ENCODE measurements around the gene RNF111. TPM values are rescaled to one million over a fixed set of nuclear protein-coding genes. Genes with fewer than 3 reads are reported as not detected.

Gene RNF111
- total and polyA plus RNA-seq, 9 of the 15 experiments (the other 6 are each of a cell fraction or from before 2014, with no cell fraction given) = 7.9 to 26.0 (median 14.4) TPM

DNA sequence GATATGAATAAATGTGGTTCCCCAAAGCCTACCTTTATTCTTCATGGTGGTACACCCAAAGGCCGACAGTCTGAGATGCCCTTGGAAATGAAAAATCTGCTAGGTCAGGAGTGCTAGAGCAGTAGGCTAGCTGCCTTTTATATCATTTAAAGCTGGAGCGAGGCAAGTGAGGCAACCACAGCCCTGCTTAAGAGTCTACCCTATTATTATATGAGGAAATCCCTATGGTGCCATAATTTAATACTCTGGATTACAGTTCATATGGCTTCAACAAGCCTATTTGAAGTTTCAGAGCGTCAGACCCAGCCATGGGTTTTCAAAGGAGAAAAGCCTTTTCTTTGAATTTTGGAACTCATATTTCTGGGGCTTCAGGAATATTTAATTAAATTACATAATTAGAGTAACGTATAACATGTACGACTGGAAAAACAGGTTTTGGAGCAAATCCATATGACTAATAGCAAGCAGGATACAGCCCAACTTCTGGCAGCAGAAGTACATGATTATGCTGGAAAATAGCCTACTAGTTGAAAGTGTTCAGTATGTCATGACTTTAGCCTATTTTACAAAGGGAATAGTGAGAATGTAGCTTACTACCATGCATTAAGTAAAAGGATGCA is 36.0 kb upstream of the RNF111 start (continued):
- TF ChIP-seq, protein P1, sequence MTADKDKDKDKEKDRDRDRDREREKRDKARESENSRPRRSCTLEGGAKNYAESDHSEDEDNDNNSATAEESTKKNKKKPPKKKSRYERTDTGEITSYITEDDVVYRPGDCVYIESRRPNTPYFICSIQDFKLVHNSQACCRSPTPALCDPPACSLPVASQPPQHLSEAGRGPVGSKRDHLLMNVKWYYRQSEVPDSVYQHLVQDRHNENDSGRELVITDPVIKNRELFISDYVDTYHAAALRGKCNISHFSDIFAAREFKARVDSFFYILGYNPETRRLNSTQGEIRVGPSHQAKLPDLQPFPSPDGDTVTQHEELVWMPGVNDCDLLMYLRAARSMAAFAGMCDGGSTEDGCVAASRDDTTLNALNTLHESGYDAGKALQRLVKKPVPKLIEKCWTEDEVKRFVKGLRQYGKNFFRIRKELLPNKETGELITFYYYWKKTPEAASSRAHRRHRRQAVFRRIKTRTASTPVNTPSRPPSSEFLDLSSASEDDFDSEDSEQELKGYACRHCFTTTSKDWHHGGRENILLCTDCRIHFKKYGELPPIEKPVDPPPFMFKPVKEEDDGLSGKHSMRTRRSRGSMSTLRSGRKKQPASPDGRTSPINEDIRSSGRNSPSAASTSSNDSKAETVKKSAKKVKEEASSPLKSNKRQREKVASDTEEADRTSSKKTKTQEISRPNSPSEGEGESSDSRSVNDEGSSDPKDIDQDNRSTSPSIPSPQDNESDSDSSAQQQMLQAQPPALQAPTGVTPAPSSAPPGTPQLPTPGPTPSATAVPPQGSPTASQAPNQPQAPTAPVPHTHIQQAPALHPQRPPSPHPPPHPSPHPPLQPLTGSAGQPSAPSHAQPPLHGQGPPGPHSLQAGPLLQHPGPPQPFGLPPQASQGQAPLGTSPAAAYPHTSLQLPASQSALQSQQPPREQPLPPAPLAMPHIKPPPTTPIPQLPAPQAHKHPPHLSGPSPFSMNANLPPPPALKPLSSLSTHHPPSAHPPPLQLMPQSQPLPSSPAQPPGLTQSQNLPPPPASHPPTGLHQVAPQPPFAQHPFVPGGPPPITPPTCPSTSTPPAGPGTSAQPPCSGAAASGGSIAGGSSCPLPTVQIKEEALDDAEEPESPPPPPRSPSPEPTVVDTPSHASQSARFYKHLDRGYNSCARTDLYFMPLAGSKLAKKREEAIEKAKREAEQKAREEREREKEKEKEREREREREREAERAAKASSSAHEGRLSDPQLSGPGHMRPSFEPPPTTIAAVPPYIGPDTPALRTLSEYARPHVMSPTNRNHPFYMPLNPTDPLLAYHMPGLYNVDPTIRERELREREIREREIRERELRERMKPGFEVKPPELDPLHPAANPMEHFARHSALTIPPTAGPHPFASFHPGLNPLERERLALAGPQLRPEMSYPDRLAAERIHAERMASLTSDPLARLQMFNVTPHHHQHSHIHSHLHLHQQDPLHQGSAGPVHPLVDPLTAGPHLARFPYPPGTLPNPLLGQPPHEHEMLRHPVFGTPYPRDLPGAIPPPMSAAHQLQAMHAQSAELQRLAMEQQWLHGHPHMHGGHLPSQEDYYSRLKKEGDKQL (CRISPR knock-in tag; IDR thresholded peaks at IDR 0.05; ENCODE audit: borderline replicate concordance) = no peak
- TF ChIP-seq MYNN (IDR thresholded peaks at IDR 0.05) (no peak), MYNN (CRISPR knock-in tag; IDR thresholded peaks at IDR 0.05) (no peak), MAFF (IDR thresholded peaks at IDR 0.05; ENCODE audit: low read length) (no peak), HLTF (IDR thresholded peaks at IDR 0.05) (no peak), ZBTB1 (CRISPR knock-in tag; IDR thresholded peaks at IDR 0.05; ENCODE audit: borderline replicate concordance, low read depth) (no peak), ZNF263 (CRISPR knock-in tag; IDR thresholded peaks at IDR 0.05; ENCODE audit: borderline replicate concordance) (no peak), ARNT (IDR thresholded peaks at IDR 0.05) (no peak), NR4A1 (CRISPR knock-in tag; IDR thresholded peaks at IDR 0.05) (no peak), NR4A1 (tag; IDR thresholded peaks at IDR 0.05) (no peak), GTF2F1 (IDR thresholded peaks at IDR 0.05; ENCODE audit: low read depth, low read length) (no peak)
- TF ChIP-seq, protein P2, sequence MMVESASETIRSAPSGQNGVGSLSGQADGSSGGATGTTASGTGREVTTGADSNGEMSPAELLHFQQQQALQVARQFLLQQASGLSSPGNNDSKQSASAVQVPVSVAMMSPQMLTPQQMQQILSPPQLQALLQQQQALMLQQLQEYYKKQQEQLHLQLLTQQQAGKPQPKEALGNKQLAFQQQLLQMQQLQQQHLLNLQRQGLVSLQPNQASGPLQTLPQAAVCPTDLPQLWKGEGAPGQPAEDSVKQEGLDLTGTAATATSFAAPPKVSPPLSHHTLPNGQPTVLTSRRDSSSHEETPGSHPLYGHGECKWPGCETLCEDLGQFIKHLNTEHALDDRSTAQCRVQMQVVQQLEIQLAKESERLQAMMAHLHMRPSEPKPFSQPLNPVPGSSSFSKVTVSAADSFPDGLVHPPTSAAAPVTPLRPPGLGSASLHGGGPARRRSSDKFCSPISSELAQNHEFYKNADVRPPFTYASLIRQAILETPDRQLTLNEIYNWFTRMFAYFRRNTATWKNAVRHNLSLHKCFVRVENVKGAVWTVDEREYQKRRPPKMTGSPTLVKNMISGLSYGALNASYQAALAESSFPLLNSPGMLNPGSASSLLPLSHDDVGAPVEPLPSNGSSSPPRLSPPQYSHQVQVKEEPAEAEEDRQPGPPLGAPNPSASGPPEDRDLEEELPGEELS (CRISPR knock-in tag; IDR thresholded peaks at IDR 0.05; ENCODE audit: borderline replicate concordance) = no peak

Data from K562 (cell line).